Pons (tissue), 1 donor: ENCODE measurements around the gene WDR45.

Experiments used
- DNase-seq: peaks from one replicate; pipeline ENCODE4 v3.0.0-alpha.2; 2016; ENCODE audit warnings: low spot score

Gene WDR45

GRCh38 chrX:49043220-49043986 lies 36.3 kb downstream of the WDR45 start, which contains the start of gene TFE3:
TSS of gene TFE3 (minus strand) at chrX:49043357. CDS start at chrX:49043226, 131 bp downstream.
- DNase-seq = peak; percentile 98

GRCh38 chrX:49042581-49043219 lies 37.0 kb downstream of the WDR45 start:
- DNase-seq = no peak

- DNase-seq = no peak
These were observed 37.7 kb downstream of the WDR45 start for GRCh38 chrX:49041744-49042580.

GRCh38 chrX:49040376-49040955 lies 39.2 kb downstream of the WDR45 start:
- DNase-seq = no peak

GRCh38 chrX:49039598-49040375 lies 39.9 kb downstream of the WDR45 start:
- DNase-seq = peak; percentile 70

- no peak for DNase-seq
These were observed 41.7 kb downstream of the WDR45 start for GRCh38 chrX:49037883-49038475.

- no peak for DNase-seq
These were observed 49.4 kb downstream of the WDR45 start for GRCh38 chrX:49030283-49030682.

- no peak for DNase-seq
These were observed 49.8 kb downstream of the WDR45 start for GRCh38 chrX:49029876-49030275.
